HG03469 (cell line): ENCODE data around the gene MRPL11.
"Not testable (repeated sequence)": the region's sequence is repeated elsewhere in the genome, so short reads cannot be mapped to it uniquely, and the experiment has no call there.

ENCODE experiments used
- ATAC-seq: cut with Tn5 transposase; IDR thresholded peaks from one replicate; pipeline ENCODE4 v1.9.1; 2021; ENCODE audit warnings: mild to moderate bottlenecking, moderate library complexity, moderate number of reproducible peaks; ENCODE audit not compliant: unreplicated experiment

Gene MRPL11

DNA sequence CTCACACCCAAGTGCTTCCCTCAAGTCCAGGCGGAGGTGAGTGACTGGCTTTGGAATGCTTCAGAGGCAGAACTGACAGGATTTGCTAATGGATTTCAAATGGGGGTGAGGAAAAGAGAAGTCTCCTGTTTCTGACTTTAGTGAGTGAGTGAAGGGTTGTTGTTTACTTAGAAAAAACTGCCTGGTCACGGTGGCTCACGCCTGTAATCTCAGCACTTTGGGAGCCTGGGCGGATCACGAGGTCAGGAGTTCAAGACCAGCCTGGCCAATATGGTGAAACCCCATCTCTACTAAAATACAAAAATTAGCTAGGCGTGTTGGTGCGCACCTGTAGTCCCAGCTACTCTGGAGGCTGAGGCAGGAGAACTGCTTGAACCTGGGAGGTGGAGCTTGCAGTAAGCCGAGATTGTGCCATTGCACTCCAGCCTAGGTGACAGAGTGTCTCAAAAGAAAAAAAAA lies 6.7 kb downstream of the MRPL11 start:
- ATAC-seq: not testable (repeated sequence)

GRCh38 chr11:66431287-66431686 lies 7.4 kb downstream of the MRPL11 start:
- not testable (repeated sequence) for ATAC-seq

- ATAC-seq: no peak
Measured at GRCh38 chr11:66429983-66430602, 8.6 kb downstream of the MRPL11 start.

DNA sequence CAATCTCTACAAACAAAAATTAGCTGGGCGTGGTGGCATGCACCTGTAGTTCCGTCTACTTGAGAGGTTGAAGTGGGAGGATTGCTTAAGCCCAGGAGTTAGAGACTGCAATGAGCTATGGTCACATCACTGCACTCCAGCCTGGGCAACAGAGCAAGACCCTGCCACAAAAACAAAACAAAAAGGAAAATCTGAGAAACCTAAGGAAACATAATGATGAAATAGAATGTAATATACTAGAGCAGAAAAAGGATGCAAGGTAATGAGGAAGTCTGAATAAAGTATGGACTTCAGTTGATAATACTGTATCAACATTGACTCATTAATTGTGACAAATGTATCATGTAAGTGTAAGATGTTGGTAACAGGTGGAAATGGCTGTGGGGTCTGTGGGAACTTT lies 9.7 kb downstream of the MRPL11 start:
- no peak for ATAC-seq

GRCh38 chr11:66426314-66426713 lies 12.3 kb downstream of the MRPL11 start:
- ATAC-seq: no peak

GRCh38 chr11:66421492-66422205 lies 17.0 kb downstream of the MRPL11 start:
- no peak for ATAC-seq

- no peak for ATAC-seq
Measured at GRCh38 chr11:66420671-66421476, 17.8 kb downstream of the MRPL11 start, which contains the start of gene NPAS4. TSS of gene NPAS4 (plus strand) at chr11:66421035. CDS start at chr11:66421180, 145 bp downstream.

GRCh38 chr11:66419825-66420224 lies 18.8 kb downstream of the MRPL11 start:
- no peak for ATAC-seq

- ATAC-seq: no peak
Measured at GRCh38 chr11:66418986-66419308, 19.7 kb downstream of the MRPL11 start.

DNA sequence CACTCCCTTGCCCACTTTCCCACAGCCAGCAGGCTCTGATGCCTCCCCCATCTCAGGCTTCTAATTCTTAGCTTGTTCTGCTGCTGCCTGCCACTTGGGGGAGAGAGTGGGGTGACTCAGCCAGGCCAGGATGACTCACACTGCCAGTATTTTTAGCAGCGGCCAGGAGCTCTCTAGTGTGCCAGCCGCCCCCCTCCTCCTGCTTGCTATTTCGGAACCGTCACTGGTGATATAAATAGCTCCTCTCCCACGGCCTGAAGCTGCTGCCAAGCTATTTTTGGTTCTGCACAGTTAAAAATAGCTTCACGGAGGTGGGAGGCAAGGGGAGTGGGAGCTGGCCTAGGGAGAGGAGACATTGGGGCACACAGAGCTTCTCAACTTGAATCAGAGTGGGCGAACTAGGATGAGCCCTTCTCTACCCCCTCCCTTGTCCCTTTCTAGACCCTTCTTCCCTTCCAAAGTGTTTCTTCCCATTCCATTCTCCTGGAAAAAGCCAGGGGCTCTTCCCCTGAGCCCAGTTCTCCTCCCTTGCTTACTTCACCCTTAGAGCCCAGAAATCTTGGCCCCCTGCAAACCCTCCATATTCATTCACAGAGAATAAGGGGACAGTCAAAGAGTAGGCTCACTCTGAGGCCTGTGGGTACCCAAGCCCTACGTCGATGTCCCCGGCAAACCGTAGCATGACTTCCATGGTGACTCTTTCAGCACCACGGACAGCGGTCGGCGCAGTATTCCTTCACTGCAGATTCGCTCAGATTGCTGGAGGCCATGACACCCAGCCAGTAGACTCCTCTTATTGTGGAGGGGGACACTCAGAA lies 20.3 kb downstream of the MRPL11 start:
- ATAC-seq: no peak

DNA sequence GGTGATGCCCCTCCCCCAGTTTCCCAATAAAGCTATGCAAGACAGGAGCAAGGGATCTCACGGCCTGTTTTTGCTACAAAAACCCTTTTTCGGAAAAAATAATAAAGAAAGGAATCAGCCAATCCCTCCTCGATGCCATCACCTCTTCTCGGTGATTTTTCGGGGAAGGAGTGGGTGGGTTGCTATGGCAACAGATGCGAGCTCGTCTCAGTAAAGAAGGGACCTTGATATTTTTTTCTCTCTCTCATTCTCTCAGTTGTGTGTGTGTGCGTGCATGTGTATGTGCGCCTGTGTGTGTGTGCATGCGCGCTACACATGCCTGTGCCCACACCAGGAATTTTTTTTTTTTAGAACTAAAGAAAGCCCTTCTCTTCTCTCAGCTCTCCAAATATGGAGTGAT lies 21.6 kb downstream of the MRPL11 start:
- ATAC-seq: no peak

DNA sequence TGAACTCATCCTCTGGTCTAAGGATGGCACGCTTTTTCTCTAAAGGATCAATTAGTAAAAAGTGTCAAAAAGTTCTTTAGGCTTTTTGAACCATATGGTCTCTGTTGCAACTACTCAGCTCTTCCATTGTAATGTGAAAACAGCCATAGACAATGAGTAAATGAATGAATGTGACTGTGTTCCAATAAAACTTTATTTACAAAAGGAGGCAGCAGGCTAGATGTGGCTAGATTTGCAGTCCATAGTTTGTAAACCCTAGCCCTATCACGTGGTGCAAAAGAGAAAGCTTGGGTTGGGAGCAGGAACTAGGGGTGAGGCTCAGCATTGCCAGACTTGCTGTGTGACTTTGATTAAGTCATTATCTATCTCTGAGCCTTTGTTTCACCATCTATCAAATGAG lies 23.2 kb downstream of the MRPL11 start:
- ATAC-seq: no peak

- no peak for ATAC-seq
Measured at GRCh38 chr11:66414120-66414934, 24.3 kb downstream of the MRPL11 start.

DNA sequence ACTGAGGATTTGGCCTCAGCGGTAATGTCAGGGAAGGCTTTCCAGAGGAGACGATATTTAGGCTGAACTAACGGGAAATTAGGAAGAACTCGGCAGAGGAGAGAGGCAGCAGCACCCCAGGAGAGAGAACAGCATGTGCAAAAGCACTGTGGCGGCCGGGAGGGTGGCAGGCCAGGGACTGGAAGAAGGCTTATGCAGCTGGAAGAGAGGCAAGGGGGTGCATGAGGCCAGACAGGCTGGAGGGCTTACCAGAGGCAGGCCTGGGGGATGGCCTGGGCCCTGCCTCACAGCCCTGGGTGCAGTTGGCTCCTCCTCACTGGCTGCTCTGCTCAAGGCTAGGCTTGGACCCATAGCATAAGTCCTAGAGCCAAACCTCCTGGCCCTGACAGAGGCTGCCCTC lies 25.5 kb downstream of the MRPL11 start:
- ATAC-seq: no peak

GRCh38 chr11:66412110-66412509 lies 26.5 kb downstream of the MRPL11 start:
- ATAC-seq: no peak

DNA sequence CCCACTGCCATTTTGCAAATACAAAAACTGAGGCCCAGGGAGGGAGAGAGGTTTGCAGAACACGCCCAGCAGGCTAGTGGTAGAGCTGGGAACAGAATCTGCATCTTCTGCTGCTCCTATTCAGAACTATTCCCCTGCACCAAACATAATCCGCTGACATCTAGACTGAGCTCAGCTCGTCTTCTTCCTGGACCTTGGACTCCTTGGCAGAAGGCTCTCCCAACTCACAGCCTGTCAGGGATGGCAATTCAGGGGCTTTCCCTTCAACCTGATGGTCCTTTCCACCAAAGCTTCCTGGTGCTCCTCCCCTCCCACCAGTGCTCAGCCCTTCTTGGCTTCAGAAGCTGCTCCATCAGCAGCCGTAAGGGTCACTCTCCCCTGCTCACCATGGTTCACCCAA lies 27.3 kb downstream of the MRPL11 start:
- no peak for ATAC-seq

DNA sequence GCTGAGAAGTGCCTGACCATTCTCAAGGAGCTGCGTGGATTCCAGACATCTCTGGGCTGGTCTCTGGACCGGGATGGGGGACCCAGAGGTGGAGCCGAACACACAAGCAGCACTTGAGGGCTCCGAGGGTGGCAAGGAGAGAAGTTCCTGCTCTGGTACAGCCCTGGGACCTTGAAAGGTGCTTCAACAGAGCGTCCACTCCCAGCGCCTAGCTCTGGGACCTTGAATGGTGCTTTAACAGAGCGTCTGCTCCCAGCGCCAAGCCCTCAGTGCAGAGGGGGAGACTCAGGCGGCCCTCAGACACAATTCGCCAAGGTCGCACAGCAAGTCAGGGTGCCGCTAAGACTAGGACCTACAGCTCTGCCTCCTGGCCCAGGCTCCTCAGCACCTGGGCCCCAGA lies 28.5 kb downstream of the MRPL11 start:
- ATAC-seq: no peak

DNA sequence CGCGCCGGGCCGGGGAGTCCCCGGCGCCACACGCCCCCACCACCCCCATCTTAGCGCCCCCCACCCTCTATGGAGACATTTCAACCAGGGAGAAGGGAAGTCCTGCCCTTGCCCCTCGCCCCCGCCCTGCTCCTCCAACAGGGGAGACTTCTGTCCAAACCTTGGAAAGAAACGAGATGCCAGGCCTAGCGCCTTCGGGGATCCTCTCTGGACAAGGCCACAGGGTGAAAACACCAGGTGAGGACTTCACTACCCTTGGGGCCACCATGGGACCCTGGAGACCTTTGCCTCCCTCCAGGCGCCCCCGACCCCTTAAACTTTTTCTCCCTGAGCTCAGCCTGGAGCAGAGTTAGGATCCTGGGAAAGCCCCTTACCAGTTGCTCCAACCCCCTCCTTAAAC lies 29.4 kb downstream of the MRPL11 start:
- no peak for ATAC-seq

- ATAC-seq: no peak
Measured at GRCh38 chr11:66408488-66409214, 30.0 kb downstream of the MRPL11 start.
